GM20000 (cell line): ENCODE data around the gene CACNA1B.

Experiments used
- DNase-seq: peaks from one replicate; pipeline ENCODE4 v3.0.0; 2012; ENCODE audit warnings: low spot score
- TF ChIP-seq, protein P1 (sequence below): IDR thresholded peaks from 2 replicates; pipeline ENCODE4 v1.5.1; 2012; ENCODE audit warnings: mild to moderate bottlenecking, control low read depth; ENCODE audit errors: extremely low read depth, missing control alignments

Gene CACNA1B

DNA sequence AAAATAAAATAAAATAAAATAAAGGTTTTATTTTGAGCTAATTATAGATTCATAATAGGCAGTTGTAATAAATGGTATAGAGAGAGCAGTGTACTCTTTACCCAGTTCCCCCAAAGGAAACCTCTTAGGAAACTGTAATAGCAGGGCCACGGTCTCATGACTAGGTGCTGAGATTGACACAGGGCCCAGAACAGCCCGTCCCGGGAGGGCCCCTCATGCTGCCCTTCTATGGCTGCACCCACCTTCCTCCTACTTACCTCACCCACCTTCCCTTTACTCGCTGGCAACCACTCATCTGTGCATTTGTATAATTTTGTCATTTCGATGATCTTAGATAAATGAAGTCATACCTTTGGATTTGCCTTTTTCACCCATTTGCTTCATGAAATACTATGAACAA, 16.1 kb downstream of the CACNA1B start:
- no peak for DNase-seq
- TF ChIP-seq, protein P1, sequence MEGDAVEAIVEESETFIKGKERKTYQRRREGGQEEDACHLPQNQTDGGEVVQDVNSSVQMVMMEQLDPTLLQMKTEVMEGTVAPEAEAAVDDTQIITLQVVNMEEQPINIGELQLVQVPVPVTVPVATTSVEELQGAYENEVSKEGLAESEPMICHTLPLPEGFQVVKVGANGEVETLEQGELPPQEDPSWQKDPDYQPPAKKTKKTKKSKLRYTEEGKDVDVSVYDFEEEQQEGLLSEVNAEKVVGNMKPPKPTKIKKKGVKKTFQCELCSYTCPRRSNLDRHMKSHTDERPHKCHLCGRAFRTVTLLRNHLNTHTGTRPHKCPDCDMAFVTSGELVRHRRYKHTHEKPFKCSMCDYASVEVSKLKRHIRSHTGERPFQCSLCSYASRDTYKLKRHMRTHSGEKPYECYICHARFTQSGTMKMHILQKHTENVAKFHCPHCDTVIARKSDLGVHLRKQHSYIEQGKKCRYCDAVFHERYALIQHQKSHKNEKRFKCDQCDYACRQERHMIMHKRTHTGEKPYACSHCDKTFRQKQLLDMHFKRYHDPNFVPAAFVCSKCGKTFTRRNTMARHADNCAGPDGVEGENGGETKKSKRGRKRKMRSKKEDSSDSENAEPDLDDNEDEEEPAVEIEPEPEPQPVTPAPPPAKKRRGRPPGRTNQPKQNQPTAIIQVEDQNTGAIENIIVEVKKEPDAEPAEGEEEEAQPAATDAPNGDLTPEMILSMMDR: no peak

DNA sequence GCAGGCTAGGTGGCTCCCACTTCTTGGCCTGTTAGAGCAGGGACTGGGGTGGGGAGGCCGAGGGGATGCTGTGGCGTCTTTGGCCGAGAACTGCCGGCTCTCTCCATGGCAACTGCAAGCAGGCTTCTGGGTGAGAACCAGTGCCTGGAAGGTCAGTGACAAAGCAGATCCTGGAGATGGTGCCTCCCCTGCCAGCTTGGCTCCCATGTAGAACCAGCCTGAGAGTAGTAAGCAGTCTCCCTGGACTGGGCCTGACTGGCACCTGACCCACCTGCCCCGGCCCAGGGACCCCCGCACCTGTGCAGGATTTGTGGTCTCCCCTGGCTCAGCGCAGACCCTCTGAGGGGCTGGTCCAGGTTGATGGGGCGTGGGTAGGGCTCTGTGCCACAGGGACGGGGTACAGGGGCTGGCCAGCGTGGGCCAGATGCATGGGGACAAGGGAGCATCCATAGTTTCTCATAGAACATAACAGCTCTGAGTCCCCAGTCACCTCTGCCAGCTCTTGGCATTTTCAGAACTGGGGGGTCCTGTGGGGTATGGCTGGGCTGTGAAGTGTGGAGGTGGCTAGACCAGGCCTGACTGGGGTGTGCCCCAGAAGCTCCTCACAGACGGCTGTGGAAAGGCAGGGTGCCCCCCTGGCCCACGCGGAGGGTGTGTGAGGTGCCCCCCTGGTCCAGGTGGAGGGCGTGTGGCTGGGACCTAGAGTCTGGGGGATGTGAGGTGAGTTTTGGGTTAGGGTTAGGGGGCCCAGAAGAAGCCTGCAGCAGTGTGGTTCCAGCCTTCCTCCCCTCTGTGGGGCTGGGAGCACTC, 22.2 kb downstream of the CACNA1B start:
- DNase-seq: no peak
- TF ChIP-seq, protein P1: no peak

DNA sequence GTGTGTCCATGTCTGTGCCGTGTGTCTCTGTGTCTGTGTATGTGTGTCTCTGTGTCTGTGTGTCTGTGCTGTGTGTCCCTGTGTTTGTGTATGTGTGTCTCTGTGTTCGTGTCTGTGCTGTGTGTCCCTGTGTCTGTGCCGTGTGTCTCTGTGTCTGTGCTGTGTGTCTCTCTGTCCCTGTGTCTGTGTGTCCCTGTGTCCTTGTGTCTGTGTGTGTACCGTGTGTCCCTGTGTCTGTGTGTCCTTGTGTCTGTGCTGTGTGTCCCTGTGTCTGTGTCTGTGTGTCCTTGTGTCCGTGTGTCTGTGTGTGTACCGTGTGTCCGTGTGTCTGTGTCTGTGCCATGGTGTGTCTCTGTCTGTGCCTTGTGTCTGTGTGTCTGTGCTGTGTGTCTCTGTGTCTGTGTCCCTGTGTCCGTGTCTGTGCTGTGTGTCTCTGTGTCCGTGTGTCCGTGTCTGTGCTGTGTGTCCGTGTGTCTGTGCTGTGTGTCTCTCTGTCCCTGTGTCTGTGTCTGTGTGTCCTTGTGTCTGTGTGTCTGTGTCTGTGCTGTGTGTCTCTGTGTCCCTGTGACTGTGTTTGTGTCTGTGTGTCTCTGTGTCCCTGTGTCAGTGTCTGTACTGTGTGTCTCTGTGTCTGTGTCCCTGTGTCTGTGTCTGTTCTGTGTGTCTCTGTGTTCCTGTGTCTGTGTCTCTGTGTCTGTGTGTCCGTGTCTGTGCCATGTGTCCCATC, 23.2 kb downstream of the CACNA1B start:
- DNase-seq: no peak
- TF ChIP-seq, protein P1: no peak

DNA sequence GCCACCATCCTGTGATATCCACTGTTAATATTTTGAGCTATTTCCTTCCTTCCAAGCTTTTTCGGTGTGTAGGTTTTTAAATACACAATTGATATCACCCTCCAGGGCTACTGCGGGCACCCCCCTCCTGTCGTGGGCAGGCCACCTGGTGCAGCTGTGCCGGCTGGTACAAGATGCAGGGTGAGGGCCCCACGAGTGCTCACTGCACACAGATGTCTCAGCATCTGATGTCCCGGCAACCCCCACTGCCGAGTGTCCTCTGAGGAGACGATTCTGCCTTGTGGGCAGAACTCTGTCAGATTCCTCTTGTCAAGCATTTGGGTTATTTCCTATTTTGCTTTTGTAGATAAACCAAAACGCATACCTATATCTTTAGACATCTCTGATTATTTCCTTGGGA, 25.1 kb downstream of the CACNA1B start:
- DNase-seq: no peak
- TF ChIP-seq, protein P1: no peak

DNA sequence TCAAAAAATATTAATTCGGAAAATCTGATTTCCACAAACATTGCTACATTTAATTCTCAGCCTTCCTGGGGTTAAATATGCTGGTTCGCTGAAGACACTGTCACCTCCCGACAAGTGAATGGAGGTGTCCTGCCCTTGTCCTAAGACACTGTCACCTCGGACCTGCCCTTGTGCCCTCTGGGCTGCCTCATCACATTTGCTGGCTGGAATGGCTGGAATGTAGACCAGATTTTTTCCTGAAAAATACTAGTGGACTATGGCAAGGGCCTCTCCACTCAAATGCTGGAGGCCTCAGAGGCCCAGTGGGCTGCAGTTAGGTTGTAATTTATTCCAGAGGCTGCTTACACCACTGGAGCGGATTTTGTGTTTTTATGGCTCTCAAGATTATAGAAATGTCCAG, 28.2 kb downstream of the CACNA1B start:
- TF ChIP-seq, protein P1: no peak
- no peak for DNase-seq

DNA sequence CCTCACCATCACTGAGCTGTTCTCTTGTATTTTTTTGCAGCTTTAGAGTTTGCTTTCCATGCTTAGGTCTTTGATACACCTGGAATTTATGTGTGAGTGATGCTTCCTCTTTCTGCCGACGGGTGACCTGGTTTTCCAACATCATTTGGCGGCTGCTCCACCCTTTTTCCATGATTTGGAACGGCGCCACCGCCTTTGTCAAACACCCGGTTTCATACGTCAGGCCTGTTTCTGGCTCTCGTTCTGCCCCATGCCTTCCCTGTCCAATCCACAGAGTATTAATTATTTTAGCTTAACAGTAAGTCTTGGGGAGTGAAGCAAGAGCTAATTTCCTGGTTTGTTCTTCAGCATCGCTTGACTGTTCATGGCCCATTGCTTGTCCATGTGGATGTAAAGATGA, 30.2 kb downstream of the CACNA1B start:
- no peak for DNase-seq
- TF ChIP-seq, protein P1: no peak

DNA sequence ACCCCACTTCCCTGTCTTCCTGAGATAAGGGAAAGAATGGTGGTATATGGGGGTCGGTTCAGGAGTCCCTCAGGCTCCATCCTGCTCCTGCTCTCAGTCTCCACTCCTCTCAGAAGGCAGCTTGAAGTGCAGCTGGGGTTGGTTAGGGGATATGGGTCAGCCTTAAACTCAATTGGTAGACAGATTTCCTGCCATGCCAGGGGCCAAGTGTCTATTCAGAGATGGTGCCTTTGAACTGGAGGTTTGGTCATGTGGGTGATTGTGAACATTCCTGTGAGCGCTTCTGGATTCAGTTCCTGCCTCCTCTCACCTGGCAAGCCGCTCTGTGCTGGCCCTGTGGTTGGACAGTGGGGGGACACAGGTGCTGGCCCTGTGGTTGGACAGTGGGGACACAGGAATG, 35.1 kb downstream of the CACNA1B start:
- TF ChIP-seq, protein P1: no peak
- no peak for DNase-seq
